Activated CD8-positive, alpha-beta memory T cell treated with anti-CD3 and anti-CD28 coated beads, Interleukin-2, amount 50 U/mL, for 24 hours (primary cell): ENCODE measurements around the gene DOCK11.

Source experiments
- DNase-seq: peaks from one replicate; pipeline ENCODE4 v3.0.0-alpha.2; 2020; ENCODE audit errors: extremely low read depth

Gene DOCK11

GRCh38 chrX:118530219-118530911, 34.8 kb downstream of the DOCK11 start:
- DNase-seq = no peak

- DNase-seq = no peak
These were observed 39.3 kb downstream of the DOCK11 start for GRCh38 chrX:118534716-118535493.

- no peak for DNase-seq
These were observed 40.6 kb downstream of the DOCK11 start for GRCh38 chrX:118536204-118536603.

- DNase-seq = no peak
These were observed 41.3 kb downstream of the DOCK11 start for GRCh38 chrX:118536687-118537461.

GRCh38 chrX:118538386-118538785, 42.8 kb downstream of the DOCK11 start:
- DNase-seq = no peak

- no peak for DNase-seq
These were observed 44.7 kb downstream of the DOCK11 start for GRCh38 chrX:118540342-118540741.

GRCh38 chrX:118541482-118541881, 45.9 kb downstream of the DOCK11 start:
- no peak for DNase-seq

- no peak for DNase-seq
These were observed 49.9 kb downstream of the DOCK11 start for GRCh38 chrX:118545510-118545909.

- DNase-seq = no peak
These were observed 53.2 kb downstream of the DOCK11 start for GRCh38 chrX:118548841-118549240.

- no peak for DNase-seq
These were observed 55.2 kb downstream of the DOCK11 start for GRCh38 chrX:118550792-118551191.

- no peak for DNase-seq
These were observed 55.8 kb downstream of the DOCK11 start for GRCh38 chrX:118551426-118551825.

- DNase-seq = no peak
These were observed 56.7 kb downstream of the DOCK11 start for GRCh38 chrX:118552121-118552900.

GRCh38 chrX:118553042-118553710, 57.6 kb downstream of the DOCK11 start:
- no peak for DNase-seq

- no peak for DNase-seq
These were observed 58.9 kb downstream of the DOCK11 start for GRCh38 chrX:118554511-118554910.

- DNase-seq = no peak
These were observed 63.3 kb downstream of the DOCK11 start for GRCh38 chrX:118558926-118559325.

GRCh38 chrX:118560489-118560888, 64.9 kb downstream of the DOCK11 start:
- DNase-seq = no peak

- no peak for DNase-seq
These were observed 67.1 kb downstream of the DOCK11 start for GRCh38 chrX:118562582-118563164.

GRCh38 chrX:118564498-118564897, 68.9 kb downstream of the DOCK11 start:
- no peak for DNase-seq

GRCh38 chrX:118565853-118566252, 70.2 kb downstream of the DOCK11 start:
- DNase-seq = no peak

- DNase-seq = no peak
These were observed 70.7 kb downstream of the DOCK11 start for GRCh38 chrX:118566359-118566758.

- DNase-seq = no peak
These were observed 74.1 kb downstream of the DOCK11 start for GRCh38 chrX:118569676-118570075.
